Motor neuron (in vitro differentiated cells): ENCODE measurements around the gene HS3ST5. TPM values are rescaled to one million over a fixed set of nuclear protein-coding genes. Genes with fewer than 3 reads are reported as not detected.
"Not testable (repeated sequence)": the region's sequence is repeated elsewhere in the genome, so short reads cannot be mapped to it uniquely, and the experiment has no call there.

Experiments
- ATAC-seq, 8 experiments: fragments of 200-7000 bp; cut with Tn5 transposase; replicated peaks in 6 of 8; 2 replicates each; pipeline ENCODE4 v1.8.0; 2021; ENCODE audit warnings: mild to moderate bottlenecking in 8 of 8, moderate library complexity in 8 of 8
- H3K27ac ChIP-seq, 2 donors: fragments of 250-450 bp; sonication (Bioruptor Pico); 2 replicates each; pipeline ENCODE4 v1.9.0; 2021; ENCODE audit warnings: antibody characterized with exemption in 2 of 2, mild to moderate bottlenecking in 2 of 2, moderate library complexity in 1 of 2
- H3K4me1 ChIP-seq, 2 donors: fragments of 250-450 bp; sonication (Bioruptor Pico); replicated peaks in 1 of 2; 2 replicates each; pipeline ENCODE4 v1.6.1; 2021; ENCODE audit warnings: antibody characterized with exemption in 2 of 2, mild to moderate bottlenecking in 2 of 2, moderate library complexity in 1 of 2
- H3K4me3 ChIP-seq, 5 donors: fragments of 250-450 bp; sonication (Bioruptor Pico); 2 replicates each; pipeline ENCODE4 v1.9.0; 2021; ENCODE audit warnings: antibody characterized with exemption in 5 of 5, mild to moderate bottlenecking in 5 of 5, moderate library complexity in 4 of 5
- WGBS, 10 experiments: fragments of 450-650 bp; shearing (Covaris generic); methylation state at CpG; one replicate each; pipeline ENCODE4 v1.0.0; 2022; 5-methylcytosine and 5-hydroxymethylcytosine counted together
- in situ Hi-C, 9 experiments: fragments of 400-800 bp; cut with MboI; loops; one replicate each; pipeline ENCODE4 v1.15.0; 2021; ENCODE audit warnings: low sequenced_read_pairs in 9 of 9, low pct_unique_long_range_greater_than_20kb in 2 of 9; ENCODE audit not compliant: unreplicated experiment in 9 of 9
- total RNA-seq, 8 experiments: library from RNA; unstranded; fragments of 300-600 nt; gene quantifications; 2 replicates each; pipeline versions ENCODE4 v1.2.3 to v1.2.4, GENCODE V29; 2022

Gene HS3ST5
- total RNA-seq, 8 experiments from 2014 or later = 1.4 to 7.1 (median 2.3) TPM

GRCh38 chr6:114313816-114314215 is 29.0 kb downstream of the HS3ST5 start:
- H3K4me1 ChIP-seq, H3K4me3 ChIP-seq, ATAC-seq, in situ Hi-C loops, H3K27ac ChIP-seq: not testable (repeated sequence)
- WGBS, 10 experiments = 81 to 100% (median 100%) methylated on average over 1 to 6 of the region's 6 CpGs; no CpG with 5 or more reads in 3 of the 10 experiments

- no peak for ATAC-seq
- in situ Hi-C loops = no loop called here
- 0 to 90% (median 64%) methylated on average over 1 to 4 of the region's 4 CpGs; no CpG with 5 or more reads in 1 of the 10 experiments for WGBS, 10 experiments
- Histone ChIP-seq H3K4me3 (no peak overlapping the region), H3K27ac (no peak overlapping the region), H3K4me1 (no peaks in the 10 kb centered on the region)
Observed at GRCh38 chr6:114312931-114313330, 29.9 kb downstream of the HS3ST5 start.

- no peak overlapping the region for H3K27ac ChIP-seq
- in situ Hi-C loops = no loop called here
Observed at GRCh38 chr6:114310053-114310452, 32.8 kb downstream of the HS3ST5 start.

DNA sequence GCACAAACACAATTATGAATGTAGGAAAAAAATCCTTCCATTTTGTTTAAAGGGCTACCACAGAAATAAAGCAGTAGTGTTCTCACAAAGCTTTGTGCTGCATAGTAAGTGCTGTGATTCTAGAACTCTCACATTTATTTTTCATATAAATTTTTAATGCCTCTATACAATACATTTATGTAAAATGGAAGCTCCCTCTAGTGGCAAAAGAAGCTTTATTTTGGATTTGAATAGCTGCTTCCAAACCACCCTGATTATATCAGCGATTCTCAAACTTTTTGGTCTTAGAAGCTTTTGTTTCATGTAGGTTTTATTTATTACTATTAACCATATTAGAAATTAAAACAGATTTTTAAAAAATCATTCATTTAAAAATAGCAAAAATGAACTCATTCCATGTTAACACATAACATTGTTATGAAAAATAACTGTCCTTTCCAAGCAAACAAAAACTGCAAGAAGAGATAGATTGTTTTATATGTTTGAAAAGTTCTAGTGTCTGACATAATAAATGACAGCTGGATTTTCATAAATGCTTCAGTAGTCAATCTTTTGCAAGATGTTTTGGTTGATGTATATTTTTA is 38.4 kb downstream of the HS3ST5 start:
- ATAC-seq = peak in 3 of 8 experiments; percentile 39 to 54 (median 42)
- Histone ChIP-seq H3K27ac (no peak overlapping the region), H3K4me1 (peaks cover 0 to 8% of the 10 kb centered on the region in 2 donors), H3K4me3 (no peak overlapping the region)
- 40 to 100% (median 65%) methylated on average over 1 of the region's 1 CpG; no CpG with 5 or more reads in 2 of the 10 experiments for WGBS, 10 experiments
- in situ Hi-C loops = no loop called here

More at GRCh38 chr6:114310053-114310452, 32.8 kb downstream of the HS3ST5 start:
- no peaks in the 10 kb centered on the region for H3K4me1 ChIP-seq
- no peak for ATAC-seq
- 0 to 100% (median 80%) methylated on average over 1 to 2 of the region's 2 CpGs; no CpG with 5 or more reads in 3 of the 10 experiments for WGBS, 10 experiments
- H3K4me3 ChIP-seq = no peak overlapping the region

DNA sequence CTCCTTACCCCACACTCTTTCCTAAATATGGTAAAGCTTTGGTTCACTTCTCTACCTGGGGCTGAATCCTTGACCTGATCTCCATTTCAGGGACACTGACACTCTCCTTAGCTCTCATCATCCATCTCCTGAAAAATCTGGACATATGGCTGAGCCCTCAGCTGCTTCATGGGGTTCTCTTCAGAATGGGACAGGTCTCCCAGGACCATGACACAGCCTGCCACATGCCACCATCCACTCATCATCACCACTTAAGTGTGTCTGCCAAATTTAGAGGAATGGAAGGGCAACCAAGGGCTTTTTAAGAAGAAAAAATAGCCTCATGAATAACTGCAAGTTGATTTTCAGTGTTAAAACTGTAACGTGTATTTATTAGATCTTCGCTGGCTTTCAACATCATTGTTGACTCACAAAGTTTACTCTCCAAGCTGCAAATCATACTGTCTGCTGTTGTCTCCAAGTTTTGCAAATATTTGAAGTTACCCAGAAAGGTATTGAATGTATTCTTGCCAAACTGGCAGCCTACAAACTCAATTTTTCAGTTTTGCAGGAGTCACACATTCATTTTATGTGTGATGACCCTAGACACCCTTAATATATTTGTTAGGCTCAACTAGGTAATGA is 41.1 kb downstream of the HS3ST5 start:
- in situ Hi-C loops = no loop called here
- Histone ChIP-seq H3K4me3 (no peak overlapping the region), H3K27ac (no peak overlapping the region), H3K4me1 (peaks cover 0 to 8% of the 10 kb centered on the region in 2 donors)
- WGBS, 10 experiments = 53 to 100% (median 85%) methylated on average over 1 to 2 of the region's 2 CpGs; no CpG with 5 or more reads in 2 of the 10 experiments
- peak in 1 of 8 experiments; percentile 62 for ATAC-seq

DNA sequence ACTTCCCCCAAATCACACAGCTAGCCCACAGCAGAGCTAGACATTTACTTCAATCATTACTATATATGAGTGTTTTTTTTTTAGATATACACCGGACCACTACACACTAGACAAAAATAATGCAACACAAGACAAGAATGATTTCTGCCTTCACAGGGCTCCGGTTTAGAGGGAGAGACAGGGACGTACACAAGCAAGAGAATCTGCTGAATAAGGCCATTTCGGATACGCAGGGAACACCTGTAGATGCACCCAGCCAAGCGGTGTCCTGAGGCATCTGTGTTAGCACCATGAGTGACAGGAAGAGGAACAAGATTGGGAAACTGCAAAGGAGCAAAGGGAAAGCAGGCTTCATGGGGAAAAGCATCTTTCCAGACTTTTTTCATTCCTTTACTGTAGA is 45.7 kb downstream of the HS3ST5 start:
- Histone ChIP-seq H3K4me1 (no peaks in the 10 kb centered on the region), H3K27ac (no peak overlapping the region), H3K4me3 (no peak overlapping the region)
- in situ Hi-C loops = loop anchor here in 1 of 9 experiments (25.0 kb wide), 1 partner anchor 310 kb away; no protein-coding TSS in a partner anchor
- WGBS, 10 experiments = 39 to 100% (median 89%) methylated on average over 1 to 6 of the region's 6 CpGs; no CpG with 5 or more reads in 1 of the 10 experiments
- ATAC-seq = no peak

- ATAC-seq = peak in 3 of 8 experiments; percentile 82 to 85 (median 85)
- 20 to 100% (median 86%) methylated on average over 1 of the region's 1 CpG; no CpG with 5 or more reads in 3 of the 10 experiments for WGBS, 10 experiments
- H3K4me3 ChIP-seq = no peak overlapping the region
- in situ Hi-C loops = loop anchor here in 1 of 9 experiments (25.0 kb wide), 1 partner anchor 305 kb away; no protein-coding TSS in a partner anchor
- H3K4me1 ChIP-seq = no peaks in the 10 kb centered on the region
- no peak overlapping the region for H3K27ac ChIP-seq
Observed at GRCh38 chr6:114292431-114292830, 50.4 kb downstream of the HS3ST5 start.

GRCh38 chr6:114291428-114291827 is 51.4 kb downstream of the HS3ST5 start:
- in situ Hi-C loops = loop anchor here in 1 of 9 experiments (25.0 kb wide), 1 partner anchor 304 kb away; no protein-coding TSS in a partner anchor
- H3K4me3 ChIP-seq = no peak overlapping the region
- no peaks in the 10 kb centered on the region for H3K4me1 ChIP-seq
- H3K27ac ChIP-seq = no peak overlapping the region
- WGBS, 10 experiments = 14 to 100% (median 61%) methylated on average over 1 to 2 of the region's 2 CpGs; no CpG with 5 or more reads in 4 of the 10 experiments
- no peak for ATAC-seq

- Histone ChIP-seq H3K4me1 (no peaks in the 10 kb centered on the region), H3K27ac (no peak overlapping the region), H3K4me3 (no peak overlapping the region)
- WGBS, 10 experiments = 20 to 100% (median 100%) methylated on average over 1 to 3 of the region's 3 CpGs; no CpG with 5 or more reads in 1 of the 10 experiments
- in situ Hi-C loops = loop anchor here in 1 of 9 experiments (25.0 kb wide), 1 partner anchor 304 kb away; no protein-coding TSS in a partner anchor
- ATAC-seq = no peak
Observed at GRCh38 chr6:114290864-114291263, 52.0 kb downstream of the HS3ST5 start.

DNA sequence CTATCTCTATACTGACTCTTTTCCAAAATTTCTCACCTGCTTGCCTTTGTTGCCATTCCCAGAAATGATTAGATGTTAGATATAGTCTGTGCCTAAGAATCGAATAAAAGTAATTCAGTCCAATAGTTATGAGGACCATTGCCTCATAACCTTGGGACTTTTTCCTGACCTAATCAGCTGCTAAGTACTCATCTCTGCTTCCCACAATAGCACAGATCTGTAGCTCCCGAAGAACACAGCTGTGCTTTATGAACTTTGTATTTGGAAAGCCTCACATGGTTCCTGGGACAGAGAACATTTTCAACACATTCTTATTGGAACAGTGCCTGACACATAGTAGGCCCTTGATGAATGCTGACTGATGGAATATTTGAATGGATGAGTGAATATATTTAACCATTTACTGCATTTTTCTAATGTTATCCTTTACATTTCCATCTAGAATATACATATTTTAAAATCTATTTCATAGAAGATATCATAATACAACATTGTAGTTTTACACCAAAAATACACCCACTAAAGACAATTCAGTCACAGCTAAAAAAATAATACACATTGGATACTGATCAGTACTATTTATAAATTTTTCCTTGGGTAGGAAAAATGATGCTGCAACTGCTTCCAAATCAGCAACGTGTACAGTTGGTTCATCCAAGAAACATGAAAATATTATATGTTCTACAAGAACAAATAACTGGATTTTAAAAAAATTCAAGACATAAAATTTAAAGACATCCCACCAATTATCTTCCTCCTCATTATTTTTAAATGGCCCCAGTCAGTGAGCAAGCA is 53.9 kb downstream of the HS3ST5 start:
- no peak for ATAC-seq
- 29 to 100% (median 90%) methylated on average over 1 to 3 of the region's 3 CpGs; no CpG with 5 or more reads in 1 of the 10 experiments for whole genome bisulfite sequencing, 10 experiments
- H3K4me1 ChIP-seq = no peaks in the 10 kb centered on the region
- no peak overlapping the region for H3K27ac ChIP-seq
- in situ Hi-C loops = loop anchor here in 1 of 9 experiments (25.0 kb wide), 1 partner anchor 302 kb away; no protein-coding TSS in a partner anchor
- H3K4me3 ChIP-seq = no peak overlapping the region

GRCh38 chr6:114287461-114287860 is 55.4 kb downstream of the HS3ST5 start:
- no peak overlapping the region for H3K4me3 ChIP-seq
- 7 to 100% (median 73%) methylated on average over 1 to 2 of the region's 2 CpGs; no CpG with 5 or more reads in 2 of the 10 experiments for WGBS, 10 experiments
- peaks cover 2 to 4% of the 10 kb centered on the region in 2 donors for H3K4me1 ChIP-seq
- in situ Hi-C loops = loop anchor here in 1 of 9 experiments (25.0 kb wide), 1 partner anchor 300 kb away; no protein-coding TSS in a partner anchor
- ATAC-seq = no peak
- H3K27ac ChIP-seq = no peak overlapping the region

- Histone ChIP-seq H3K27ac (no peak overlapping the region), H3K4me3 (no peak overlapping the region), H3K4me1 (peaks cover 11 to 16% of the 10 kb centered on the region in 2 donors)
- in situ Hi-C loops = loop anchor here in 1 of 9 experiments (25.0 kb wide), 1 partner anchor 299 kb away; no protein-coding TSS in a partner anchor
- ATAC-seq = no peak
- 0 to 93% (median 71%) methylated on average over 2 of the region's 2 CpGs for WGBS, 10 experiments
Observed at GRCh38 chr6:114286211-114286610, 56.6 kb downstream of the HS3ST5 start.
